Heart right ventricle (tissue), 16 donors: ENCODE measurements around the gene SMARCC1. TPM values are rescaled to one million over a fixed set of nuclear protein-coding genes. Genes with fewer than 3 reads are reported as not detected.

Experiments used
- ATAC-seq, 8 donors: fragments of 200-7000 bp; cut with Tn5 transposase; one replicate each; pipeline ENCODE4 v1.9.1; 2020; ENCODE audit warnings: mild to moderate bottlenecking in 8 of 8, moderate library complexity in 8 of 8, moderate number of reproducible peaks in 1 of 8
- DNase-seq, 2 donors: peaks; one replicate each; pipeline ENCODE4 v3.0.0-alpha.2; 2020
- H3K27ac ChIP-seq, 10 donors: fragments of 200-600 bp; sonication (generic) in 2 of 10; one replicate each; pipeline versions ENCODE4 v1.5.0 to v1.8.0; 2020 to 2022; ENCODE audit warnings: mild to moderate bottlenecking in 3 of 10
- H3K27me3 ChIP-seq, 7 donors: fragments of 200-600 bp; one replicate each; pipeline ENCODE4 v1.8.0; 2021 to 2022; ENCODE audit warnings: mild to moderate bottlenecking in 2 of 7
- H3K36me3 ChIP-seq, 9 donors: fragments of 200-600 bp; sonication (generic) in 1 of 9; one replicate each; pipeline versions ENCODE4 v1.5.0 to v1.8.0; 2020 to 2022; ENCODE audit warnings: mild to moderate bottlenecking in 2 of 9
- H3K4me1 ChIP-seq, 9 donors: fragments of 200-600 bp; sonication (generic) in 1 of 9; one replicate each; pipeline versions ENCODE4 v1.5.0 to v1.8.0; 2020 to 2022; ENCODE audit warnings: mild to moderate bottlenecking in 4 of 9
- H3K4me3 ChIP-seq, 10 donors: fragments of 200-600 bp; sonication (generic) in 2 of 10; one replicate each; pipeline versions ENCODE4 v1.5.0 to v1.8.0; 2020 to 2022; ENCODE audit warnings: mild to moderate bottlenecking in 7 of 10, moderate library complexity in 2 of 10
- H3K9me3 ChIP-seq, 11 donors: fragments of 200-600 bp in 10 of 11; sonication (generic) in 2 of 11; one replicate each; pipeline versions ENCODE4 v1.5.0 to v1.8.0; 2013 to 2022; ENCODE audit warnings: mild to moderate bottlenecking in 2 of 11, control low read depth in 1 of 11, moderate library complexity in 1 of 11
- WGBS, 2 donors: extraction: QIAGEN DNeasy Blood & Tissue Kit; methylation state at CpG; one replicate each; pipeline ENCODE4 v1.1.7; 2013; ENCODE audit warnings: inconsistent platforms in 1 of 2; 5-methylcytosine and 5-hydroxymethylcytosine counted together
- intact Hi-C, 10 donors: fragments of 100-400 bp; cut with DNase I; formaldehyde crosslinking; loops; one replicate each; pipeline versions ENCODE4 v1.11.1 to v1.14.2; 2022
- polyA plus RNA-seq, 2 donors: library from polyadenylated mRNA; stranded (reverse); fragments of 200-250 nt; gene quantifications; one replicate each; pipeline ENCODE4 v1.2.3, GENCODE V29; 2013
- total RNA-seq, 10 donors: library from RNA; stranded (reverse); fragmentation: NEBNext Ultra II Directional in 3 of 10; extraction: Animal tissue kit (Norgen Biotek cat#: 25700) in 3 of 10; gene quantifications; one replicate each; pipeline versions ENCODE4 v1.2.1 to v1.2.4, GENCODE V29; 2021 to 2023
- TF ChIP-seq, protein P1 (sequence below), 9 donors: fragments of 200-600 bp; sonication (generic) in 2 of 9; IDR thresholded peaks; one replicate each; pipeline versions ENCODE4 v1.5.0 to v1.8.0; 2021 to 2022; ENCODE audit warnings: antibody characterized with exemption in 9 of 9, mild to moderate bottlenecking in 5 of 9, moderate library complexity in 1 of 9
- donor health status: Arrhythmogenic right ventricular cardiomyopathy.
- donor health status: ischemic (EF 13 %, LVEDD 7.1; RV severe dilation, severe dysfunction).
- donor health status: healthy with polysubstance abuse.
- donor health status: DM: no; HTN: yes; CAD: no.
- donor health status: DM: no; HTN: no; CAD: no.
- donor health status: ischemic (EF 25% LVEDD 6.9; RV normal size, moderate dysfunction).
- donor health status: ischemic (EF 25% LVEDD 5.7; RV mildly dilated, moderate dysfunction).
- donor health status: healthy.
- donor health status: DM: yes; HTN: yes; CAD: no.
- donor health status: Ischemic cardiomyopathy.
- donor health status: ischemic (EF 35%, LVEDD 5.7; RV mildly dilated, moderate dysfunction).
- donor health status: nonischemic (EF 11% LVEDD 7.7; RV severe dilation, severe dysfunction).
- donor health status: DM: yes; HTN: yes; CAD: no.
- donor health status: PGD.
- donor health status: ischemic (EF 29% LVEDD 5.4; RV normal size, mild dysfunction).
- donor health status: nonischemic (EF 23%, LVEDD 6.1; RV moderate dilation, normal function).

The SMARCC1 gene
- total and polyA plus RNA-seq, 12 donors, result 6.4 to 34.9 (median 24.3) TPM

DNA sequence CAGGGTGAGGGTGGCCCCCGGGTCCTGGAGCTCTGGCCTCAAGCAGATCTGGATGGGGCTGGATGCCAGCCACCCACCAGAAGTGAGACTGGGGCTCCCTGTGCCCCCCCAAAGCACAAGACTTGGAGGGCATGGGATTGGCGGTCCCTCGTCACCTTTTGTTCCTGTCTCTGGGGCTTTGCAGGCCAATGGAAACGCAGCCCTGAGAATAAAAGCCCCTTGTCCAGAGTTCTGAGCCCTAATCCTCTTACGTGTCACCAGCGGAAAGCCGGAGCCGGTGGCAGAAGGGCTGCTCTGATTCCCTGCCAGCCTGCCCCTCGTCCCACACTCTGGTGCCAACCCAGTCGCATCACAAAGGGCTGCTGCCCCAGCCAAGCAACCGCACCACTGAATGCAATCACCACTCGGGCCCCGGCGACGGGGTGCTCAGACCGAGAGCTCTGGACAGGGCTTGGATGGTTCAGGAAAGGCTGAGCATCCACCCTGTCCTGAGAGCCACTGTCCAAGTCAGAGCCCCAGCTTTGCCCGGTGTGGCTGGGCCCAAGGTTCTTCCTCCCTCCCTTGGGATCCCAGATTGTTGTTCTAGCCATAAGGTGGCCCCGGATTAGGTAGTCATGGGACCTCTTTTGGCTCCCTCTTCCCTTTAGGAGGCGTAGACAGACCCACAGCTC is 245.3 kb downstream of the SMARCC1 start:
- Histone ChIP-seq H3K4me1 (no peaks in the 10 kb centered on the region), H3K27ac (no peak overlapping the region), H3K36me3 (no peaks in the 10 kb centered on the region), H3K9me3 (no peaks in the 10 kb centered on the region), H3K27me3 (peaks cover 0 to 3% (median 0%) of the 10 kb centered on the region in 7 donors), H3K4me3 (no peak overlapping the region)
- TF ChIP-seq, protein P1, sequence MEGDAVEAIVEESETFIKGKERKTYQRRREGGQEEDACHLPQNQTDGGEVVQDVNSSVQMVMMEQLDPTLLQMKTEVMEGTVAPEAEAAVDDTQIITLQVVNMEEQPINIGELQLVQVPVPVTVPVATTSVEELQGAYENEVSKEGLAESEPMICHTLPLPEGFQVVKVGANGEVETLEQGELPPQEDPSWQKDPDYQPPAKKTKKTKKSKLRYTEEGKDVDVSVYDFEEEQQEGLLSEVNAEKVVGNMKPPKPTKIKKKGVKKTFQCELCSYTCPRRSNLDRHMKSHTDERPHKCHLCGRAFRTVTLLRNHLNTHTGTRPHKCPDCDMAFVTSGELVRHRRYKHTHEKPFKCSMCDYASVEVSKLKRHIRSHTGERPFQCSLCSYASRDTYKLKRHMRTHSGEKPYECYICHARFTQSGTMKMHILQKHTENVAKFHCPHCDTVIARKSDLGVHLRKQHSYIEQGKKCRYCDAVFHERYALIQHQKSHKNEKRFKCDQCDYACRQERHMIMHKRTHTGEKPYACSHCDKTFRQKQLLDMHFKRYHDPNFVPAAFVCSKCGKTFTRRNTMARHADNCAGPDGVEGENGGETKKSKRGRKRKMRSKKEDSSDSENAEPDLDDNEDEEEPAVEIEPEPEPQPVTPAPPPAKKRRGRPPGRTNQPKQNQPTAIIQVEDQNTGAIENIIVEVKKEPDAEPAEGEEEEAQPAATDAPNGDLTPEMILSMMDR (IDR thresholded peaks at IDR 0.05), result no peak
- ATAC-seq, result no peak
- WGBS, 2 donors, result 90 to 93% methylated on average over 19 of the region's 19 CpGs
- intact Hi-C loops, result no loop called here
- no peak for DNase-seq

Other genes with a start within 250 kb of the SMARCC1 start
- under 1 TPM in 9 of 10 donors, not detected in 1; 0.18 to 0.79 (median 0.31) TPM for gene CSPG5, start 203.0 kb downstream of the SMARCC1 start, total RNA-seq
- under 1 TPM; 0.07 to 0.28 TPM for gene CSPG5, start 203.0 kb downstream of the SMARCC1 start, polyA plus RNA-seq
- gene DHX30, start 21.2 kb upstream of the SMARCC1 start, total RNA-seq, result 10 to 100 TPM; 39.1 to 56.4 (median 45.3) TPM
- gene DHX30, start 21.2 kb upstream of the SMARCC1 start, polyA plus RNA-seq, result 10 to 100 TPM; 31.2 to 42.7 TPM
- 1,000 to 10,000 TPM in 5 of 10 donors, 100 to 1,000 TPM in 5; 451 to 1,345 (median 982) TPM for gene MAP4, start 234.5 kb upstream of the SMARCC1 start, total RNA-seq
- gene MAP4, start 234.5 kb upstream of the SMARCC1 start, polyA plus RNA-seq, result 100 to 1,000 TPM; 141 to 248 TPM